Astrocyte of the cerebellum (primary cell): Measurements from ENCODE around the gene IL23R.

Experiments used
- DNase-seq: peaks from one replicate; pipeline ENCODE4 v3.0.0-alpha.2; 2011; ENCODE audit warnings: low read depth
- H3K4me3 ChIP-seq: 2 replicates; pipeline ENCODE4 v1.5.1; 2011; ENCODE audit warnings: mild to moderate bottlenecking, low read depth, low read length, moderate library complexity
- CTCF ChIP-seq: IDR thresholded peaks from 2 replicates; pipeline ENCODE4 v1.5.1; 2012; ENCODE audit warnings: low read length, low read depth, moderate library complexity, mild to moderate bottlenecking; ENCODE audit errors: missing control alignments
- in situ Hi-C: cut with HindIII; loops from 2 replicates; pipeline ENCODE4 v1.10.0; 2017; ENCODE audit warnings: low sequenced_read_pairs

The IL23R gene

GRCh38 chr1:67274623-67275325, 108.5 kb downstream of the IL23R start:
- in situ Hi-C loops, result no loop called here
- no peak for TF ChIP-seq CTCF
- no peak overlapping the region for H3K4me3 ChIP-seq
- DNase-seq, result no peak

GRCh38 chr1:67280696-67281095, 114.4 kb downstream of the IL23R start:
- in situ Hi-C loops, result no loop called here
- H3K4me3 ChIP-seq, result no peak overlapping the region
- no peak for TF ChIP-seq CTCF
- DNase-seq, result no peak

GRCh38 chr1:67281244-67281643, 115.0 kb downstream of the IL23R start:
- in situ Hi-C loops, result no loop called here
- no peak overlapping the region for H3K4me3 ChIP-seq
- TF ChIP-seq CTCF, result no peak
- DNase-seq, result no peak

GRCh38 chr1:67285780-67286488, 119.7 kb downstream of the IL23R start:
- no peak for TF ChIP-seq CTCF
- DNase-seq, result peak; percentile 2
- H3K4me3 ChIP-seq, result no peak overlapping the region
- in situ Hi-C loops, result no loop called here

GRCh38 chr1:67290236-67290635, 124.0 kb downstream of the IL23R start:
- in situ Hi-C loops, result no loop called here
- H3K4me3 ChIP-seq, result no peak overlapping the region
- DNase-seq, result no peak
- no peak for TF ChIP-seq CTCF

GRCh38 chr1:67294836-67295617, 128.8 kb downstream of the IL23R start:
- no peak overlapping the region for H3K4me3 ChIP-seq
- no peak for DNase-seq
- no peak for TF ChIP-seq CTCF
- in situ Hi-C loops, result no loop called here
